HEK293T (cell line): ENCODE measurements around the gene RALB.

Experiments
- ARNT ChIP-seq: fragments of 450-650 bp; IDR thresholded peaks from 2 replicates; pipeline ENCODE4 v1.6.1; 2017; ENCODE audit warnings: mild to moderate bottlenecking
- BHLHE40 ChIP-seq: fragments of 450-650 bp; IDR thresholded peaks from 2 replicates; pipeline ENCODE4 v1.6.1; 2016; ENCODE audit warnings: mild to moderate bottlenecking, moderate library complexity, borderline replicate concordance
- ELF4 ChIP-seq: fragments of 450-650 bp; IDR thresholded peaks from 2 replicates; pipeline ENCODE4 v1.6.1; 2017; ENCODE audit warnings: antibody characterized with exemption
- HDGF ChIP-seq: fragments of 450-650 bp; IDR thresholded peaks from 2 replicates; pipeline ENCODE4 v1.6.1; 2017; ENCODE audit warnings: antibody characterized with exemption, borderline replicate concordance
- SUZ12 ChIP-seq: fragments of 450-650 bp; IDR thresholded peaks from 2 replicates; pipeline ENCODE4 v1.6.1; 2016; ENCODE audit warnings: mild to moderate bottlenecking
- TARDBP ChIP-seq: fragments of 450-650 bp; IDR thresholded peaks from 2 replicates; pipeline ENCODE4 v1.6.1; 2016
- ZNF384 ChIP-seq: fragments of 450-650 bp; IDR thresholded peaks from 2 replicates; pipeline ENCODE4 v1.6.1; 2016
- TF ChIP-seq, protein P1 (sequence below): fragments of 450-650 bp; IDR thresholded peaks from 2 replicates; pipeline ENCODE4 v1.6.1; 2016

DNA sequence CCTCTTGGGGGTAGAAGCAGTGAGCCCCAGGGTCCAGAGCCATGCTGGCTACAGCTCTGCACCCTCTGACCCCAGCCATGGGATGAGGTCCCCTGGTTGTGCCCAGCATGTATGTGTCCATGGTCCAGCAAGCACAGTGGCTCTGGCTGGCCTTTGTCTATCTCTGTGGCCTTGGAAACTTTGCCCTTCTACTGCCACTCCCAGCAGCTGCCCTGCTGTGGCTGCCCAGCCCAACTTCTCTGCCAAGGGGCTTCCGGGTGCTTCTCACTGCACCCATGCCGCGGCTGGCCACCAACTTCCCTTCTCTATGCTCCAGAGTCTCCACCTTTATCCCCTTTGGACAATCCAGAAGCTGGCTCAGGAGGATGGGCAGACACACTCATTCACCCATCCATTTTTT is 48.2 kb upstream of the RALB start:
- TF ChIP-seq BHLHE40 (no peak), ARNT (no peak), TARDBP (no peak), HDGF (no peak), SUZ12 (no peak), ELF4 (no peak), ZNF384 (no peak)
- TF ChIP-seq, protein P1, sequence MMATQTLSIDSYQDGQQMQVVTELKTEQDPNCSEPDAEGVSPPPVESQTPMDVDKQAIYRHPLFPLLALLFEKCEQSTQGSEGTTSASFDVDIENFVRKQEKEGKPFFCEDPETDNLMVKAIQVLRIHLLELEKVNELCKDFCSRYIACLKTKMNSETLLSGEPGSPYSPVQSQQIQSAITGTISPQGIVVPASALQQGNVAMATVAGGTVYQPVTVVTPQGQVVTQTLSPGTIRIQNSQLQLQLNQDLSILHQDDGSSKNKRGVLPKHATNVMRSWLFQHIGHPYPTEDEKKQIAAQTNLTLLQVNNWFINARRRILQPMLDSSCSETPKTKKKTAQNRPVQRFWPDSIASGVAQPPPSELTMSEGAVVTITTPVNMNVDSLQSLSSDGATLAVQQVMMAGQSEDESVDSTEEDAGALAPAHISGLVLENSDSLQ: no peak
